HG03135 (cell line): Measurements from ENCODE around the gene CASR.

Experiments
- ATAC-seq: cut with Tn5 transposase; IDR thresholded peaks from one replicate; pipeline ENCODE4 v1.9.1; 2021; ENCODE audit warnings: mild to moderate bottlenecking, moderate library complexity; ENCODE audit not compliant: unreplicated experiment

Gene CASR

GRCh38 chr3:122255757-122256439 is 72.4 kb downstream of the CASR start:
- ATAC-seq, result peak; percentile 68

- no peak for ATAC-seq
Measured at GRCh38 chr3:122257644-122258364, 74.3 kb downstream of the CASR start.

GRCh38 chr3:122258757-122259371 is 75.4 kb downstream of the CASR start:
- peak; percentile 72 for ATAC-seq

- no peak for ATAC-seq
Measured at GRCh38 chr3:122260206-122260605, 76.7 kb downstream of the CASR start.

- no peak for ATAC-seq
Measured at GRCh38 chr3:122263058-122263457, 79.6 kb downstream of the CASR start.

- no peak for ATAC-seq
Measured at GRCh38 chr3:122263974-122264588, 80.6 kb downstream of the CASR start.

GRCh38 chr3:122265957-122266356 is 82.5 kb downstream of the CASR start:
- ATAC-seq, result no peak

- no peak for ATAC-seq
Measured at GRCh38 chr3:122268257-122269024, 85.0 kb downstream of the CASR start.

GRCh38 chr3:122269045-122269444 is 85.6 kb downstream of the CASR start:
- no peak for ATAC-seq

GRCh38 chr3:122271246-122271898 is 87.9 kb downstream of the CASR start:
- no peak for ATAC-seq

- ATAC-seq, result no peak
Measured at GRCh38 chr3:122272879-122273278, 89.4 kb downstream of the CASR start.

- no peak for ATAC-seq
Measured at GRCh38 chr3:122273498-122273897, 90.0 kb downstream of the CASR start.

- ATAC-seq, result no peak
Measured at GRCh38 chr3:122281891-122282290, 98.4 kb downstream of the CASR start.

- ATAC-seq, result no peak
Measured at GRCh38 chr3:122283796-122284445, 100.5 kb downstream of the CASR start.

- ATAC-seq, result no peak
Measured at GRCh38 chr3:122284486-122284885, 101.0 kb downstream of the CASR start.

GRCh38 chr3:122294359-122294758 is 110.9 kb downstream of the CASR start:
- no peak for ATAC-seq

GRCh38 chr3:122295266-122296062 is 112.0 kb downstream of the CASR start:
- no peak for ATAC-seq

GRCh38 chr3:122298239-122298638 is 114.8 kb downstream of the CASR start:
- peak; percentile 68 for ATAC-seq

- ATAC-seq, result no peak
Measured at GRCh38 chr3:122299215-122299614, 115.7 kb downstream of the CASR start.
